Esophagus muscularis mucosa (tissue), 2 donors: ENCODE measurements around the gene CDC20.

ENCODE experiments used
- EP300 ChIP-seq: sonication (generic); formaldehyde crosslinking; IDR thresholded peaks from one replicate; pipeline ENCODE4 v1.6.1; 2017; ENCODE audit warnings: antibody characterized with exemption
- POLR2A ChIP-seq: fragments of 450-650 bp; IDR thresholded peaks from one replicate; pipeline ENCODE4 v1.6.1; 2017; ENCODE audit warnings: antibody characterized with exemption, moderate library complexity, mild to moderate bottlenecking, low read depth

DNA sequence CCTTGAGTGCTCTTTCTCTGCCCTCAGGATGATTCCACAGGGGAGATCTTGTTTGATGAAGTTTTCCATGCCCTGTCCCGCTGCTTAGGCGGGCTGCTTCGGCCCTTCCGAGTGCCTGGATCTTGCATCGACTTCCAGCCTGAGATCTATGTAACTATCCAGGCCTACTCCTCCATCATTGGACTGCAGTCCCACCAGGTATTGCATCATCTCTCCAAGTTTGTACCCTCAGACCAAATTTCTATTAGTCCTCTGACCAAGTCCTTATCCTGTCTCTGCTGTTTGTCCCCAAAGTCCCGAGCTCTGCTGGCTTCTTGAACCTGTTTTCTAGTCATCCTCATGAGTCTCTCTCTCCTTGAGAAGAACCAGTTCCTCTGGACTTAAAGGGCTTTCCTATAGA, 45.6 kb downstream of the CDC20 start:
- TF ChIP-seq POLR2A (no peak), EP300 (no peak)
